SK-N-SH treated with all-trans-retinoic acid at 6 μM for 48 hours (cell line): ENCODE results near the gene SCUBE2.

Source experiments
- POU6F1 ChIP-seq: fragments of 250-450 bp; sonication (Bioruptor Pico); IDR thresholded peaks from 2 replicates; pipeline ENCODE4 v1.8.0; 2021; ENCODE audit warnings: low read depth, mild to moderate bottlenecking, moderate library complexity, borderline replicate concordance
- ZFP30 ChIP-seq: fragments of 450-650 bp; formaldehyde crosslinking; IDR thresholded peaks from 2 replicates; pipeline ENCODE4 v1.5.0; 2022; ENCODE audit warnings: mild to moderate bottlenecking, moderate library complexity
- ZNF565 ChIP-seq: fragments of 450-650 bp; formaldehyde crosslinking; conservative IDR thresholded peaks from 2 replicates; pipeline ENCODE4 v1.5.0; 2020; ENCODE audit warnings: low read depth, mild to moderate bottlenecking, moderate library complexity
- ZNF8 ChIP-seq: fragments of 450-650 bp; formaldehyde crosslinking; IDR thresholded peaks from 2 replicates; pipeline ENCODE4 v1.5.0; 2020; ENCODE audit warnings: mild to moderate bottlenecking, moderate library complexity

GRCh38 chr11:9132203-9132878 is 40.9 kb upstream of the SCUBE2 start:
- TF ChIP-seq ZNF8 (no peak), ZNF565 (CRISPR knock-in tag) (no peak), ZFP30 (CRISPR knock-in tag) (no peak), POU6F1 (CRISPR knock-in tag) (no peak)
